DND-41 (cell line): ENCODE measurements around the gene CFD.

Experiments used
- CTCF ChIP-seq: IDR thresholded peaks from 2 replicates; pipeline ENCODE4 v1.5.1; 2012; ENCODE audit warnings: borderline replicate concordance, low read length, moderate library complexity, mild to moderate bottlenecking; ENCODE audit not compliant: poor library complexity, severe bottlenecking; ENCODE audit errors: extremely low read depth
- EZH2 ChIP-seq: IDR thresholded peaks from 3 replicates; pipeline ENCODE4 v1.6.1; 2012; ENCODE audit warnings: borderline replicate concordance, low read depth, mild to moderate bottlenecking, moderate library complexity, low read length, inconsistent platforms; ENCODE audit not compliant: severe bottlenecking

- TF ChIP-seq CTCF, result no peak
- no peak for TF ChIP-seq EZH2
These were observed 47.3 kb upstream of the CFD start for GRCh38 chr19:812049-812746.
